H7 (cell line): ENCODE measurements around the gene ICOSLG. TPM values are rescaled to one million over a fixed set of nuclear protein-coding genes. Genes with fewer than 3 reads are reported as not detected.
"Not testable (repeated sequence)": the region's sequence is repeated elsewhere in the genome, so short reads cannot be mapped to it uniquely, and the experiment has no call there.

Source experiments
- DNase-seq: peaks from one replicate; pipeline ENCODE4 v3.0.0; 2012
- H3K27me3 ChIP-seq: 2 replicates; pipeline ENCODE4 v1.6.0; 2011; ENCODE audit warnings: mild to moderate bottlenecking, low read length; ENCODE audit not compliant: control insufficient read depth, insufficient read depth
- H3K36me3 ChIP-seq: replicated peaks from 2 replicates; pipeline ENCODE4 v1.5.1; 2011; ENCODE audit warnings: low read length; ENCODE audit not compliant: control insufficient read depth, insufficient read depth
- H3K4me3 ChIP-seq: 2 replicates; pipeline ENCODE4 v1.5.1; 2011; ENCODE audit warnings: low read depth, mild to moderate bottlenecking, control low read depth, low read length, moderate library complexity; ENCODE audit not compliant: insufficient read depth
- total RNA-seq: library from RNA; depleted of rRNA; stranded (reverse); fragments of >200 nt; shearing (Covaris generic); gene quantifications from 2 replicates; pipeline ENCODE4 v1.2.3, GENCODE V29; 2014

ICOSLG gene
- total RNA-seq, 1 experiment from 2014 or later = 1.6 TPM

DNA sequence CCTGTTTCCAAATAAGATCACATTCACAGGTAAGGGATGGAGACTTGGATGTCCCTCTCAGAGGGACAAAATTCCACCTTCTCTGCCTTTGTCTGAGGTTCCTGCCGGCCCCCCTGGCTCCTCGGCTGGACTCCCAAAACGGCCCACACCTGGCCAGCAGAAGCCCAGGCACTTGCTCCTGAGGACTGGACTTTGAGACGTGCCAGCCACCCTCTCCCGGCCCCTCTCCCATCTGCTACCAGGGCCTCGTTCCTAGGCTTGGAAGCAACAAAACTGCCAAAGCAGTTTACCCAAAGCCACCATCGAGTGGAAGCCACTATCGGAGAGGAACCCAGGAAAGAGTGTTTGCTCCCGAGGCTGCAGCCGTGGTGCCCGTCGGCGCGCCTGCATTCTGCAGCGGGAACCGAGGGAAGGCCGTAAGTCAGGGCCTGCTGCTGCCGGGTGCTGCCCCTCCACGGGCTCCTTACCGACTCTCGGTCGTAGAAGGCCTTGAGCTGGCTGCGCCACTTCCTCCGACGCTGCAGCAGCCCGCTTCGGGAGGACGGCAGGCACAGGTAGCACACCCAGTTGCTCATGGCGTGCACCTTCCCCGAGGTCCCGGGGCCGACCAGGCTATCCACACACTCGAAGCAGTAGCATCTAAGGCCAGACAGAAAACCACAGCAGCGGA lies 17.4 kb upstream of the ICOSLG start:
- H3K27me3 ChIP-seq = no peaks in the 10 kb centered on the region
- no peak overlapping the region for H3K4me3 ChIP-seq
- no peaks in the 10 kb centered on the region for H3K36me3 ChIP-seq
- DNase-seq = peak; percentile 56

DNA sequence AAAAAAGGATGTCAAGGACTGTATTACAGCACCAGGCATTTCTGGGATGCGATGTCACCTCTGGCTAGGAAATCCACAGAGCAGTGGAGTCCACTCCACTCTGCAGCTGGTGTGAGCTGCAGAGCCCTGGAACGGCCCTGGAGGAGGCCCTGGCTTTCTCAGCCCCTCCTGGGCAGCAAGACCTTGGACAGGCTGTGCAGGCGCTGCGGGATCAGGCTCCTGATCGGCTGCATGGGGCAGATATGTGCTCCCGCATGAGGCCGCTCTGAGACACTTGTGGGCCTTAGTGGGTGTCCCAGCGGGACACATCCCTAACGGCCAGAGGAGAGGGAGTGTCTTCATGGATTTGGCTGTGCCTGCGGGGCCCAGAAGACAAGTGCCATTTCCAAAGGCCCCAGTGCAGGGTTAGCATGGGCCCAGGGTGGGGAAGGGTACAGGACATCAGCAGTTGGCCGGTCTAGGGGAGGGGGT lies 14.8 kb upstream of the ICOSLG start:
- H3K4me3 ChIP-seq = no peak overlapping the region
- DNase-seq = peak; percentile 47
- H3K36me3 ChIP-seq = no peaks in the 10 kb centered on the region

DNA sequence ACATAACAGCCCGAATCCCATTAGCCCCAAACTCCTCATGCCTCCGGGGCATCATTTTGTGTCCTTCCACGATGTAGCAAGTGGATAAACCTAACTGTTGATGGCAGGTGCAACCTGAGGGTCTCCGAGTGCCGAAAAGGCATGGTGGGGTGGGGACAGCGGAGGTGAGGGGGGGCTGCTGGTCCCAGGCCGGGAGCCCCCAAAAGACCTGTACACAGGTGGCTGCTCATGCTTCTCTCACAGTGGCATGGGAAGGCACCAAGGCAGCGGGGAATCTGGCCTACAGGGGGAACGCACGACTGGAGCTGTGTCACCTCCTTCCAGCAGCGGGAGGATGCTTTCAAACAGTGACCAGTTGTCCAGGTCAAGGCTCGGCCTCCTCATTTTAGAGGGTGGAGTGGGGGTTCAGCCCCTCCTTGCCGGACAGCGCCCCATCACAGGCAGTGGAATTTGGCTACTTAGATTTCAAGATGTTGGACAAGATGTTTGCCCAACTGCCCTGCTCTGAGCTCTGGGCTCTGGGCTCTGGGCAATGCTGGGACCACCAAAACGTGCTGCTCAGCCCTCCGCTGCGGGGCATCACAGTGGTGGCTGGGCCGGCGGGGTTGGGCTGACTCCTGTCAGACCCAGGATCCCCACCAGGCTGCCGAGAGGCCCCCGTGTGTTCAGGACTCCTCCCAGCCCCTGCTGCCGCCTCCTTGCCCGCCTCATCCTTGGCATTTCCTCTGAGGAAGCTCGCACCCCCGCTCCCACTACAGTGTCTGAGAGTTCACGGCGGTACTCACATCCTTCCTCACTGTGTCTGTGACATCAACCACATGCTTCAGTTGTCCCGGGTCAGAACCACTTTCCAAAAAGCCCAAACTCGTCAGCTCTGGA lies 13.3 kb upstream of the ICOSLG start:
- no peaks in the 10 kb centered on the region for H3K36me3 ChIP-seq
- DNase-seq = peak; percentile 63
- H3K4me3 ChIP-seq = no peak overlapping the region
- H3K27me3 ChIP-seq = no peaks in the 10 kb centered on the region

More for the DNA sequence above, 14.8 kb upstream of the ICOSLG start:
- no peaks in the 10 kb centered on the region for H3K27me3 ChIP-seq

DNA sequence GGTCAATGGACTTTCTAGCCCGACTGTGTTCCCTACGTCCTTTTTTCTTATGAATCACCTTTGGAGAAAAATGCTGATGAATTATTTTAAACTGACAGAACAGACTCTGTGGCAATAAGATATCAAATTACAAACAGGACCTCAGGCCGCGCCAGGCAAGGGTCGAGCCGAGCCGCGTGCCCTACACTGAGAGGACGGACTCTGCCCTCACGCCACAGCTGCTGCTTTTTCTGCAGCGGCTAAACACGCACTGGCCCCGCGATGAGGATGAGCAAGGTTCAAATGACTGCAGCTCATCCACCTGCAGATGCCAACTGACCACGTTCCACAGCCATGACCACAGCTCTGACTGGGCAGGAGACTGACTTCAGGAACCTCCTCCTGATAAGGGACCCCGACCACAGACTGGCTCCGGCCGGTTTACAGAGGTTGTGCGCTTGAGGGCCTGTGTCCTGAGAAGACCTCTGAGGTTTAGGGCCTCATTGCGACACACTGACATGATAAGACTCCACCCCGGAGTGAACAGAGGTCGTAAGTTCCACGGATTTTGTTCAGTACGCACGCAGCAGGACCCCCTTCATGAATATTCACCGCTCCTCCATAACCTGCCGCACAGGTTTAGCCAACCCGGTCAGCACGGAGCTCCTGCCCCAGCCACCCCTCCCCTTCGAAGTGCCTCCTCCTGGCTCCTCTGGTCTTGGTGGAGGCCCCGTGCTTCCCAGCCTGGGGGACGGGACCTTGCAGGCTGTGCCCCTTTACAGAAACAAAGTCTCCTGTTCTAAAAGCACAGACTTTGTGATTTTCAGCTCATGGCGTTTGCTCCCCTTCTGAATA lies 8.7 kb upstream of the ICOSLG start:
- H3K27me3 ChIP-seq, DNase-seq, H3K36me3 ChIP-seq, H3K4me3 ChIP-seq: not testable (repeated sequence)

DNA sequence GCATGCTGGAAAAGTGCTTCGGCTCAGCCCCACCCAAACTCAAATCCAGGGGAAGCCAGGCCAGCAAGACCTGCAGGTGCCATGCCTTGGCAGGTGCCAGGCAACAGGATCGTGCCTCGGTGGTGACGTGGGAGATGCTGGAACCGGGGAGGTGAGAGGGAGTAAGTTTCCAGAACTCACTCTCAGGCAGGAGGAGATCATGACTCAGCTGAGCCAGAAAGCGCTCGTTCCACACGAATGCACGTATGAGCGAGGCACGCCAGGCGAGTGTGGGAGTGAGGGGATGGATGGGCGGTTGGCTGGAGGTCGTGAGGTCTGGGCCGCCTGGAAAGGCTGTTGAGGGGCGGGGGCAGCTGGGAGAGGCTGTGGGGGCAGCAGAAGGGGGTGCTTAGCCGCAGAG lies 7.2 kb upstream of the ICOSLG start:
- H3K36me3 ChIP-seq, H3K27me3 ChIP-seq, H3K4me3 ChIP-seq, DNase-seq: not testable (repeated sequence)

DNA sequence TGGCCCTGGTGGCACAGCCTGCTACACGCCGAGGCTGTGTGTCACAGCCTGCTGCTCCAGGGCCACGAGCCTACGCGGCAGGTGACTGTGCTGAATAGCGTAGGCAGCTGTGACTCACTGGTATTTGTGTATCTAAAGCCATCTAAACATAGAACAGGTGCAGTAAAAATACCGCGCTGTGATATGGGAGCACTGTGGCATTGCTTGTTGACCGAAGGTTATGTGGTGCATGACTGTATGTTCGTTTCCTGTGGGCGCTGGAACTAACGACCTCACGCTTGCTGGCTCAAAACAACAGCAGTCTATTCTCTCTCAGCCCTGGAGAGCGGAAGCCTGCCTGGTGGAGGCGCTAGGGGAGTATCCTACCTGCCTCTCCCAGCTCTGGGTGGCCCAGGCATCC lies 3.2 kb upstream of the ICOSLG start:
- not testable (repeated sequence) for H3K27me3 ChIP-seq, H3K4me3 ChIP-seq

DNA sequence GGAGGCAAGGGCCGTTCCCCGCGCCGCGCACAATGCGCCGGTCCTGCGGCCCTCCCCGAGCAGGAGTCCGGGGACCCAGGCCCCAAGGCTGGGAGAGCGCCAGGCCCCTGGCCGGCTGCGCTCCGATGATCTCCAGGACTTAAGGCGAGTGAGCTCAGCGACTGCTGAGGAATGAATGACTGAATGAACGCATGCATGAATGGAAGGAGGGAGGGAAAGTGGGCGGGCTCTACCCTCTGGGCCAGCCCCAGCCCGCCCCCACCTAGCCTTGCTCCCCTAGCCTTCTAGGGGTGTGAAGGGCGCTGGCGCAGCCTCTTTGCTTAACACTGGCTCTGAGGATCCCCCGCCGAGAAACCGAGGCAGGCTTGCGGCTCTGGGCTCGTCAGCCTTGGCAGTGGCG lies 538 bp upstream of the ICOSLG start:
- DNase-seq, H3K4me3 ChIP-seq, H3K36me3 ChIP-seq, H3K27me3 ChIP-seq: not testable (repeated sequence)

More for the DNA sequence above, 3.2 kb upstream of the ICOSLG start:
- H3K36me3 ChIP-seq, DNase-seq: not testable (repeated sequence)

DNA sequence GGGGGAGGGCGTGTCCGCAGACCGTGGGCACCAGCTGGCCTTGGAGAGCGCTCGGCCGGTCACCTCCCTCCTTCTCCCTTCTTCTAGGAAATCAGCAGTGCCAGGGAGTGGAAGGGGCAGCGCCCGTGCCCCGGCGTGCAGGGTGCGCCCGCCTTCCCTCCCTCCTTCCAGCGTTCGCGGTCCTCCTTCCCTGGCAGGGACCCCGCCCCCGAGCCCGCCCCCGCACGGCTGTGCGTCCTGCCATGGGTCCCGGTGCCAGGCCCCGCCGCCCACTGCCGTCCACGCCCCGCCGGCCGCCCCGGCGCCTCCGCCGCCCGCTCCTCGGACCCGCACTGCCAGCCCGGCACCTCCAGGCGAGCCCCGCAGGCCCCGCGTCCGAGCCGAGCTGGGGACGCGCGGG lies 390 bp downstream of the ICOSLG start:
- H3K36me3 ChIP-seq, H3K27me3 ChIP-seq, H3K4me3 ChIP-seq, DNase-seq: not testable (repeated sequence)

DNA sequence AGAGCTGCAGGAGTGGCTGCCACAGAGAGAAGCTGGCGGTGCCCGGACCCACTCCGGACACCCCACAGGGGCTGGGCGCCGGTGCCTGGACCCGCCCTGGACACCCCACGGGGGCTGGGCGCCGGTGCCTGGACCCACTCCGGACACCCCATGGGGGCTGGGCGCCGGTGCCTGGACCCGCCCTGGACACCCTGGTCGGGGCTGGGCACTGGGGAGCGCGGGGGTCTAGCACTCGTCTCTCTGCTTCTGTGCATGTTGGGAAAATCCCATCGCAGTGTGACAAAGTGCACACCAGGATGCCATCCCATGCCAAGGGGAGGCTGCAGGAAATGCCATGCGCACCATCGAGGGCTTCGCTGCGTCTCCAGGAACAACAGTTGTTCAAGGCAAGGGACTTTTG lies 11.2 kb downstream of the ICOSLG start:
- H3K36me3 ChIP-seq, DNase-seq, H3K4me3 ChIP-seq, H3K27me3 ChIP-seq: not testable (repeated sequence)

DNA sequence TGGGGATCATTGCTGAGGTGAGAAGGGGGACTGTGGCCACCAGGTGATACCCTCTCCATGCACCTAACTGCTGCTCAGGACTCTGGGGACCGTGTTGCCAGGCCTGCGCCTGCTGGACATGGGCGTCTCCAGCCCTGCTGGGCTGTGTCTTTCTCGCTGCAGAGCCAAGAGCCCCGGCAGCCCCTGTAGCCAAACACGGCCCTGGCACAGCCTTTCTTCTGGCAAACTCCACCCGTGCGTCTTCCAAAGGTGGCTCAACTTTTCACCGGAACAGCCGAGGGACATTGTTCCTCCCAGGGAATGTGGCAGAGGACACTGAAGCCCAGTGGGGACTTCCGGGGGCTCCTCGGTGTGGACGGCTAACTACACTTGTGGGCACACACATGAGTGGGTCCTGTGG lies 12.6 kb downstream of the ICOSLG start:
- not testable (repeated sequence) for H3K27me3 ChIP-seq, DNase-seq, H3K4me3 ChIP-seq

DNA sequence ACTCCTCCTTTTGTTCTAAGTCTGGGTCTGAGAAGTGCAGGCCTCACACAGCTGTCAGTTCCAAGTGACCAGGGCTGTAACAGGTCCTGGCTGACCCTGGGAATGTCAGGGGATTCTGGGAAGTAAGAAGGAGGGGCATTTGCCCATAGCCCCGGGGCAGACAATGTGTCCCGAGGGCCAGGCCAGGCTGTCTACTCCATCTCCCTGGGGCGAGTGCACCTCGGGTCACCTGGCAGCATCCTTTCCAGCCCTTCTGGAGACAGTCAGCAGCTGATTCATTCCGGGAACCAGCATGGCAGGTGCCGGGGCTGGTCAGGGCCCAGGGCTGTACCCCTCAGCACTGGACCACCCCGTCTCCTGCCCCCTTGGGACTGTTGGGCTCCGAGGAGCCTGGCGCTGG lies 13.1 kb downstream of the ICOSLG start:
- H3K27me3 ChIP-seq, H3K36me3 ChIP-seq, DNase-seq, H3K4me3 ChIP-seq: not testable (repeated sequence)

More for the DNA sequence above, 12.6 kb downstream of the ICOSLG start:
- H3K36me3 ChIP-seq = not testable (repeated sequence)

DNA sequence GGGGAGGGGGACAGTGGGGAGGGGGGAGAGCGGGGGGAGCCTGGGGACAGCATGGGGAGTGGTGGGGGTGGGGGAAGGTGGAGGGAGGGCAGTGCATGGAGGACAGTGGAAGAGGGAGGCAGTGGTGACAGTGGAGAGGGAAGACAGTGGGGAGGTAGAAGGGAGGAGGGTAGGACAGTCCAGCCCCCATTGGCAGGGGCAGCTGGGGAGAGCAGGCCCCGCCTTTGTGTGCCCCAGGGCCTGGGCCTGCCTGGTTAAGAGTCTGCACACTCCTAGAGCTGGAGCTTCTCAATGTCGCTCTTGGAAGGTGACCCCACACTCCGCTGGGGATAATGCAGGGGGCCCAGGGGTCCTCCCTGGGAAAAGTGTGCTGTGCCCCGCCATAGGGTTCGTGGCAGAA lies 15.1 kb downstream of the ICOSLG start:
- DNase-seq = not testable (repeated sequence)

DNA sequence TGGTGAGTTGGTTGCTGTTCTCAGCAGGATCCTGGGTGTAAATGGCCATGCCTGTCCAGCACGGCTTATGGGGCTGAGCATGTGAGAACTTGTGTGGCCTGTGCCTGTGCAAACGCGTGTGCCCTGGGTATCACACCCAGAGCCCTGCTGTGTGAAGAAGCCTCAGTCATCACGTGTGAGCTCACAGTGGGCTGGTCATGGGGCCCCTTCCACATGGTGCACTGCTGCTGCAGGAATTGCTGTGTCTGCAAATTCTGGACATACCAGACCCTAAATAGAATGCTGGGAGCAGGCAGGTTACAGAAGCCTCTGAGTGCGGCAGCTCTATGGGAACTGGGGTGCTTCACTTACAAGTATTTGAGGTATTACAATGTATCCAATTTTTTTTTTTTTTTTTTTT lies 17.4 kb downstream of the ICOSLG start:
- H3K4me3 ChIP-seq, H3K36me3 ChIP-seq, DNase-seq, H3K27me3 ChIP-seq: not testable (repeated sequence)

More for the DNA sequence above, 15.1 kb downstream of the ICOSLG start:
- H3K36me3 ChIP-seq, H3K27me3 ChIP-seq, H3K4me3 ChIP-seq: not testable (repeated sequence)

DNA sequence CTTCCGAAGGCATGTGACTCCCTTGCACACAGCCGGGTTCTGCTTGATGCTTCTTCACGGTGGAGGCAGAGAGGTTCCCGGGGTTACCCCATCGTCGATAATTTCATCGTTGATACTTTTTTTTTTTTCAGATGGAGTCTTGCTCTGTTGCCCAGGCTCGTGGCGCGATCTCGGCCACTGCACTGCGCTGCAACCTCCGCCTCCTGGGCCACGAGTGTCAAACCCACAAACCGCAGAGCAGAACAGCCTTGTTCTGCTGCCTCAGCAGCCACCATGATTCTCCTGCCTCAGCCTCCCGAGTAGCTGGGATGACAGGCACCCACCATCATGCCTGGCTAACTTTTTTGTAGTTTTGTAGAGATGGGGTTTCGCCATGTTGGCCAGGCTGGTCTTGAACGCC lies 20.1 kb downstream of the ICOSLG start:
- H3K4me3 ChIP-seq, H3K27me3 ChIP-seq, DNase-seq, H3K36me3 ChIP-seq: not testable (repeated sequence)
